ENCODE data around the gene U2AF1. TPM values are rescaled to one million over a fixed set of nuclear protein-coding genes. Genes with fewer than 3 reads are reported as not detected.
"Not testable (repeated sequence)": the region's sequence is repeated elsewhere in the genome, so short reads cannot be mapped to it uniquely, and the experiment has no call there.

U2AF1 gene
- polyA plus RNA-seq, 1 donor from 2014 or later: 48.7 TPM

GRCh38 chr21:43101676-43102075 is 5.7 kb downstream of the U2AF1 start:
- H3K4me2 ChIP-seq (ENCODE audit: low read length); H3K27ac ChIP-seq (ENCODE audit: low read length); H3F3A ChIP-seq (ENCODE audit: insufficient read depth, low read length, poor library complexity, severe bottlenecking); H3K4me3 ChIP-seq (ENCODE audit: low read length); H4K20me1 ChIP-seq (ENCODE audit: insufficient read depth); H3K79me2 ChIP-seq (replicated peaks; ENCODE audit: insufficient read depth, low read length); H3K9ac ChIP-seq (ENCODE audit: low read length); H3K9me3 ChIP-seq (ENCODE audit: low read length); H3K36me3 ChIP-seq (ENCODE audit: insufficient read depth, low read length); H2AFZ ChIP-seq (ENCODE audit: low read depth, low read length); H3K27me3 ChIP-seq (ENCODE audit: insufficient read depth, low read depth, low read length); H3K9me2 ChIP-seq (ENCODE audit: insufficient read depth, low read length): not testable (repeated sequence)

GRCh38 chr21:43101000-43101399 is 6.4 kb downstream of the U2AF1 start:
- not testable (repeated sequence) for H3K4me3 ChIP-seq (ENCODE audit: low read length); H3F3A ChIP-seq (ENCODE audit: insufficient read depth, low read length, poor library complexity, severe bottlenecking); H3K4me2 ChIP-seq (ENCODE audit: low read length); H3K79me2 ChIP-seq (replicated peaks; ENCODE audit: insufficient read depth, low read length); H2AFZ ChIP-seq (ENCODE audit: low read depth, low read length); H3K27ac ChIP-seq (ENCODE audit: low read length); H3K9ac ChIP-seq (ENCODE audit: low read length); H3K9me2 ChIP-seq (ENCODE audit: insufficient read depth, low read length); H3K9me3 ChIP-seq (ENCODE audit: low read length); H3K27me3 ChIP-seq (ENCODE audit: insufficient read depth, low read depth, low read length); H3K36me3 ChIP-seq (ENCODE audit: insufficient read depth, low read length); H4K20me1 ChIP-seq (ENCODE audit: insufficient read depth)

DNA sequence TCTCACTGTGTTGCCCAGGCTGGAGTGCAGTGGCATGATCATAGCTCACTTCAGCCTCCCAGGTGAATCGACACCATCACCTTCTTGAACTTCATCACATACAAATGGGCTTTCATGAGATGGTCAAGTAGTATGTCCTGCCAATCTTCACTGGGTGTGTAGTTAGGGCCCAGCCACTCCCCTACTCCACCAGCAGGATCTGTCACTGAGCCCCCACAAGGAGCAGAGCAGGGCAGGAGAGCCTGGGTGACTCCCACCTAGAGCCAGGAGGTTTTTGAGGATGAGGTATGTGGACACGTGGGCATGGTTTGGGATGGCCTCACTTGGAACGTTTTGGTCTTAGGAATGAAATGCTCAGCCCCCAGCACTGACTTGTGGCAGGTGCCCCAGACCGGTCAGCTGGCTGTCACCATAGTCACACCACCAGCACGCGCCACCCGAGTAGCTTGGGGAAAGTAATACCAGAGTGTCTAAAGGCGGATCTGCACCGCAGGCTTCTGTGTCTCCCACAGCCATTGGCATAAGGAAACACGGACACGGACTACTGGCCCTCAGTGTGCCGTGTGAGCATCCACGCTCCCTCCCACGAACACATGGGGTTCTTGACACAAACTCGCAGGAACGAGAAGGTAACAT is 15.3 kb downstream of the U2AF1 start:
- not testable (repeated sequence) for H3K27ac ChIP-seq (ENCODE audit: low read length); H3K79me2 ChIP-seq (replicated peaks; ENCODE audit: insufficient read depth, low read length); H3K27me3 ChIP-seq (ENCODE audit: insufficient read depth, low read depth, low read length); H2AFZ ChIP-seq (ENCODE audit: low read depth, low read length); H3K9me3 ChIP-seq (ENCODE audit: low read length); H3K9ac ChIP-seq (ENCODE audit: low read length); H3K9me2 ChIP-seq (ENCODE audit: insufficient read depth, low read length); H3K36me3 ChIP-seq (ENCODE audit: insufficient read depth, low read length); H4K20me1 ChIP-seq (ENCODE audit: insufficient read depth); H3F3A ChIP-seq (ENCODE audit: insufficient read depth, low read length, poor library complexity, severe bottlenecking); H3K4me2 ChIP-seq (ENCODE audit: low read length); H3K4me3 ChIP-seq (ENCODE audit: low read length)

GRCh38 chr21:43090947-43091346 is 16.4 kb downstream of the U2AF1 start:
- H3F3A ChIP-seq (ENCODE audit: insufficient read depth, low read length, poor library complexity, severe bottlenecking); H3K9me3 ChIP-seq (ENCODE audit: low read length); H4K20me1 ChIP-seq (ENCODE audit: insufficient read depth); H3K27ac ChIP-seq (ENCODE audit: low read length); H3K79me2 ChIP-seq (replicated peaks; ENCODE audit: insufficient read depth, low read length); H3K27me3 ChIP-seq (ENCODE audit: insufficient read depth, low read depth, low read length); H2AFZ ChIP-seq (ENCODE audit: low read depth, low read length); H3K9ac ChIP-seq (ENCODE audit: low read length); H3K9me2 ChIP-seq (ENCODE audit: insufficient read depth, low read length); H3K4me3 ChIP-seq (ENCODE audit: low read length); H3K36me3 ChIP-seq (ENCODE audit: insufficient read depth, low read length); H3K4me2 ChIP-seq (ENCODE audit: low read length): not testable (repeated sequence)

- H2AFZ ChIP-seq (ENCODE audit: low read depth, low read length); H3K27ac ChIP-seq (ENCODE audit: low read length); H3K9me3 ChIP-seq (ENCODE audit: low read length); H3F3A ChIP-seq (ENCODE audit: insufficient read depth, low read length, poor library complexity, severe bottlenecking); H3K4me3 ChIP-seq (ENCODE audit: low read length); H3K9ac ChIP-seq (ENCODE audit: low read length); H3K4me2 ChIP-seq (ENCODE audit: low read length); H3K9me2 ChIP-seq (ENCODE audit: insufficient read depth, low read length); H3K27me3 ChIP-seq (ENCODE audit: insufficient read depth, low read depth, low read length); H4K20me1 ChIP-seq (ENCODE audit: insufficient read depth); H3K36me3 ChIP-seq (ENCODE audit: insufficient read depth, low read length); H3K79me2 ChIP-seq (replicated peaks; ENCODE audit: insufficient read depth, low read length): not testable (repeated sequence)
Observed at GRCh38 chr21:43089463-43089862, 17.9 kb downstream of the U2AF1 start.

- not testable (repeated sequence) for H3K79me2 ChIP-seq (replicated peaks; ENCODE audit: insufficient read depth, low read length)
Observed at GRCh38 chr21:43082587-43083300, 24.6 kb downstream of the U2AF1 start.

GRCh38 chr21:43076643-43077042 is 30.7 kb downstream of the U2AF1 start:
- not testable (repeated sequence) for H3K36me3 ChIP-seq (ENCODE audit: insufficient read depth, low read length); H3K79me2 ChIP-seq (replicated peaks; ENCODE audit: insufficient read depth, low read length); H2AFZ ChIP-seq (ENCODE audit: low read depth, low read length); H3K9ac ChIP-seq (ENCODE audit: low read length); H3K9me3 ChIP-seq (ENCODE audit: low read length); H3K27me3 ChIP-seq (ENCODE audit: insufficient read depth, low read depth, low read length); H4K20me1 ChIP-seq (ENCODE audit: insufficient read depth); H3F3A ChIP-seq (ENCODE audit: insufficient read depth, low read length, poor library complexity, severe bottlenecking); H3K9me2 ChIP-seq (ENCODE audit: insufficient read depth, low read length); H3K4me2 ChIP-seq (ENCODE audit: low read length); H3K27ac ChIP-seq (ENCODE audit: low read length); H3K4me3 ChIP-seq (ENCODE audit: low read length)

More at GRCh38 chr21:43082587-43083300, 24.6 kb downstream of the U2AF1 start:
- not testable (repeated sequence) for H3K27me3 ChIP-seq (ENCODE audit: insufficient read depth, low read depth, low read length); H3K9me3 ChIP-seq (ENCODE audit: low read length); H3K4me2 ChIP-seq (ENCODE audit: low read length); H3K4me3 ChIP-seq (ENCODE audit: low read length); H3K9ac ChIP-seq (ENCODE audit: low read length); H3K27ac ChIP-seq (ENCODE audit: low read length); H2AFZ ChIP-seq (ENCODE audit: low read depth, low read length); H3K9me2 ChIP-seq (ENCODE audit: insufficient read depth, low read length); H3K36me3 ChIP-seq (ENCODE audit: insufficient read depth, low read length); H4K20me1 ChIP-seq (ENCODE audit: insufficient read depth); H3F3A ChIP-seq (ENCODE audit: insufficient read depth, low read length, poor library complexity, severe bottlenecking)

GRCh38 chr21:43076023-43076637 is 31.2 kb downstream of the U2AF1 start:
- H3K9me2 ChIP-seq (ENCODE audit: insufficient read depth, low read length); H3K9ac ChIP-seq (ENCODE audit: low read length); H3K27me3 ChIP-seq (ENCODE audit: insufficient read depth, low read depth, low read length); H3K9me3 ChIP-seq (ENCODE audit: low read length); H3K27ac ChIP-seq (ENCODE audit: low read length); H2AFZ ChIP-seq (ENCODE audit: low read depth, low read length); H4K20me1 ChIP-seq (ENCODE audit: insufficient read depth); H3K4me3 ChIP-seq (ENCODE audit: low read length); H3K4me2 ChIP-seq (ENCODE audit: low read length); H3K79me2 ChIP-seq (replicated peaks; ENCODE audit: insufficient read depth, low read length); H3F3A ChIP-seq (ENCODE audit: insufficient read depth, low read length, poor library complexity, severe bottlenecking); H3K36me3 ChIP-seq (ENCODE audit: insufficient read depth, low read length): not testable (repeated sequence)

Data from neural cell (in vitro differentiated cells).